Measurements from ENCODE around the gene CUL2. TPM values are rescaled to one million over a fixed set of nuclear protein-coding genes. Genes with fewer than 3 reads are reported as not detected.
"Not testable (repeated sequence)": the region's sequence is repeated elsewhere in the genome, so short reads cannot be mapped to it uniquely, and the experiment has no call there.

CUL2 gene
- polyA plus RNA-seq, 3 donors = 7.2 to 12.8 (median 12.0) TPM

GRCh38 chr10:35089611-35090161 is 455 bp downstream of the CUL2 start:
- 0 to 1% (median 1%) methylated on average over 21 to 27 of the region's 27 CpGs for WGBS, 3 donors

GRCh38 chr10:35083242-35083641 is 6.9 kb downstream of the CUL2 start:
- 96 to 100% (median 98%) methylated on average over 1 of the region's 1 CpG for WGBS, 3 donors
- H3K27ac ChIP-seq (ENCODE audit: low read depth, low read length) = no peak overlapping the region

More at GRCh38 chr10:35089611-35090161, 455 bp downstream of the CUL2 start:
- H3K27ac ChIP-seq (ENCODE audit: low read depth, low read length) = no peak overlapping the region

- 100% methylated on average over 1 of the region's 1 CpG for whole genome bisulfite sequencing, 3 donors
- not testable (repeated sequence) for H3K27ac ChIP-seq (ENCODE audit: low read depth, low read length)
These were observed 9.9 kb downstream of the CUL2 start for GRCh38 chr10:35080261-35080660.

GRCh38 chr10:35079763-35080162 is 10.4 kb downstream of the CUL2 start:
- H3K27ac ChIP-seq (ENCODE audit: low read depth, low read length) = no peak overlapping the region
- WGBS, 3 donors = 78 to 89% (median 81%) methylated on average over 3 of the region's 3 CpGs

- 91 to 98% (median 93%) methylated on average over 4 of the region's 4 CpGs for WGBS, 3 donors
- no peak overlapping the region for H3K27ac ChIP-seq (ENCODE audit: low read depth, low read length)
These were observed 10.9 kb downstream of the CUL2 start for GRCh38 chr10:35079265-35079664.

- 82 to 93% (median 90%) methylated on average over 3 of the region's 3 CpGs for WGBS, 3 donors
- no peak overlapping the region for H3K27ac ChIP-seq (ENCODE audit: low read depth, low read length)
These were observed 14.9 kb downstream of the CUL2 start for GRCh38 chr10:35075228-35075627.

- 84 to 94% (median 85%) methylated on average over 4 of the region's 4 CpGs for WGBS, 3 donors
- H3K27ac ChIP-seq (ENCODE audit: low read depth, low read length) = no peak overlapping the region
These were observed 15.9 kb downstream of the CUL2 start for GRCh38 chr10:35074266-35074665.

- H3K27ac ChIP-seq (ENCODE audit: low read depth, low read length) = no peak overlapping the region
- WGBS, 3 donors = 90 to 96% (median 91%) methylated on average over 3 of the region's 3 CpGs
These were observed 19.6 kb downstream of the CUL2 start for GRCh38 chr10:35070521-35070920.

- H3K27ac ChIP-seq (ENCODE audit: low read depth, low read length) = no peak overlapping the region
- 86 to 96% (median 95%) methylated on average over 3 of the region's 3 CpGs for WGBS, 3 donors
These were observed 26.2 kb downstream of the CUL2 start for GRCh38 chr10:35063837-35064454.

- no peak overlapping the region for H3K27ac ChIP-seq (ENCODE audit: low read depth, low read length)
These were observed 30.7 kb downstream of the CUL2 start for GRCh38 chr10:35059481-35059880.

- H3K27ac ChIP-seq (ENCODE audit: low read depth, low read length) = no peak overlapping the region
- 76 to 97% (median 92%) methylated on average over 1 of the region's 1 CpG for WGBS, 3 donors
These were observed 31.5 kb downstream of the CUL2 start for GRCh38 chr10:35058686-35059085.

GRCh38 chr10:35058134-35058533 is 32.0 kb downstream of the CUL2 start:
- 32 to 72% (median 45%) methylated on average over 6 of the region's 6 CpGs for WGBS, 3 donors
- H3K27ac ChIP-seq (ENCODE audit: low read depth, low read length) = no peak overlapping the region

GRCh38 chr10:35056686-35057085 is 33.5 kb downstream of the CUL2 start:
- WGBS, 3 donors = 70 to 86% (median 78%) methylated on average over 5 of the region's 5 CpGs
- H3K27ac ChIP-seq (ENCODE audit: low read depth, low read length) = no peak overlapping the region

- no peak overlapping the region for H3K27ac ChIP-seq (ENCODE audit: low read depth, low read length)
- WGBS, 3 donors = 65 to 83% (median 81%) methylated on average over 1 of the region's 1 CpG
These were observed 34.0 kb downstream of the CUL2 start for GRCh38 chr10:35056133-35056532.

GRCh38 chr10:35050568-35050967 is 39.6 kb downstream of the CUL2 start:
- no peak overlapping the region for H3K27ac ChIP-seq (ENCODE audit: low read depth, low read length)

- H3K27ac ChIP-seq (ENCODE audit: low read depth, low read length) = no peak overlapping the region
- WGBS, 3 donors = 62 to 94% (median 73%) methylated on average over 2 of the region's 2 CpGs
These were observed 44.1 kb downstream of the CUL2 start for GRCh38 chr10:35046074-35046473.

GRCh38 chr10:35045275-35045674 is 44.9 kb downstream of the CUL2 start:
- H3K27ac ChIP-seq (ENCODE audit: low read depth, low read length) = not testable (repeated sequence)
- 76 to 98% (median 97%) methylated on average over 6 of the region's 6 CpGs for WGBS, 3 donors

GRCh38 chr10:35043796-35044344 is 46.3 kb downstream of the CUL2 start:
- 92 to 98% (median 97%) methylated on average over 4 of the region's 4 CpGs for WGBS, 3 donors
- no peak overlapping the region for H3K27ac ChIP-seq (ENCODE audit: low read depth, low read length)

GRCh38 chr10:35042783-35043182 is 47.4 kb downstream of the CUL2 start:
- no peak overlapping the region for H3K27ac ChIP-seq (ENCODE audit: low read depth, low read length)
- WGBS, 3 donors = 86 to 98% (median 97%) methylated on average over 3 of the region's 3 CpGs

- H3K27ac ChIP-seq (ENCODE audit: low read depth, low read length) = no peak overlapping the region
- WGBS, 3 donors = 59 to 90% (median 62%) methylated on average over 9 of the region's 9 CpGs
These were observed 48.6 kb downstream of the CUL2 start for GRCh38 chr10:35041502-35041879.
